Erythroblast (primary cell): Measurements from ENCODE around the gene CEP295NL.

ENCODE experiments used
- GATA1 ChIP-seq: IDR thresholded peaks from 2 replicates; pipeline ENCODE4 v1.6.1; 2011; ENCODE audit warnings: low read depth, mild to moderate bottlenecking, control low read depth, low read length, moderate library complexity
- POLR2A ChIP-seq: IDR thresholded peaks from 2 replicates; pipeline ENCODE4 v1.6.1; 2011; ENCODE audit warnings: mild to moderate bottlenecking, low read length

DNA sequence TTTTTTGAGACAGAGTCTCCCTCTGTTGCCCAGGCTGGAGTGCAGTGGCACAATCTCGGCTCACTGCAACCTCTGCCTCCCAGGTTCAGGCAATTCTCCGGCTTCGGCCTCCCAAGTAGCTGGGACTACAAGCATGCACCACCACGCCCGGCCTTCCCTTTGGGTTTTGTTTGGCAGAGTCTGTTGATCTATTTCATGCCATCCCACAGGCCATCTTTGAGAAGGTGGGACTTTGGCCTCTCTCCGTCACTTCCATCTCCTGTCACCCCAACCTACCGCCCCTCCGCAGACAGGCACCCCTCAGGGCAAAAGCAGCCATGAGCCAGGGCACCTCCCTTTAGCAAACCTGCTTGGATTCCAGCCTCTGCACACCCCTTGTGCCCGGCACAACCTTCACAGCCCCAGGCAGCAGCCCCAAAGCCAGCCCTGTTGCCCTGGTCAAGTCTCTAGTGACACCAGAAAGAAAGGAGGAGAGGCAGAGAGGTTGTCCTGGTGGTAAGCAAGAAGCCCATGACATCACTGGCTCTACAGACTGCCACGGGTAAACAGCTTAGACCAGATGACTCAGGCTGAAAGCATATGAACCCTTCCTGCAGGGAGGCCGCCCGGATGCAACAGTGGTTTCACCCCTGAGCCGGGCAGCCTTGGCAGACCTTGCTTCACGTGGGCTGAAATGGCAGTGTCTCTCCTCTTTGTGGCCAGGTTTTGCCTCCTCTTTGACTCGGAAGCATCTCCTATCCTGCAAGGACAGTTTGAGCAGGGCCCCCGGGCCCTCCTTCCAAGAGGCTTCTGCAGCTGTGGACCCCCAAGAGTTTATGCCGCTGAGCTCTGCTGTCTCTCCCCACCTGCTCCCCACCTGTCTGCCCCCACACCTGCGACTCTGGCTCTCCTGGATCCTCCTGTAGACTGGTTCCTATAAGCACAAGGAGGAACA is 30.3 kb upstream of the CEP295NL start:
- TF ChIP-seq POLR2A, result no peak
- TF ChIP-seq GATA1, result no peak
